Kasumi-1 (cell line): ENCODE results near the gene DDAH1.
A peak's percentile ranks its signal among the peaks of the same experiment; 100 is the strongest.

Source experiments
- DNase-seq, 2 experiments: peaks; one replicate each; lab custom pipeline; 2025; lab: John Stamatoyannopoulos, UW

The DDAH1 gene

DNA sequence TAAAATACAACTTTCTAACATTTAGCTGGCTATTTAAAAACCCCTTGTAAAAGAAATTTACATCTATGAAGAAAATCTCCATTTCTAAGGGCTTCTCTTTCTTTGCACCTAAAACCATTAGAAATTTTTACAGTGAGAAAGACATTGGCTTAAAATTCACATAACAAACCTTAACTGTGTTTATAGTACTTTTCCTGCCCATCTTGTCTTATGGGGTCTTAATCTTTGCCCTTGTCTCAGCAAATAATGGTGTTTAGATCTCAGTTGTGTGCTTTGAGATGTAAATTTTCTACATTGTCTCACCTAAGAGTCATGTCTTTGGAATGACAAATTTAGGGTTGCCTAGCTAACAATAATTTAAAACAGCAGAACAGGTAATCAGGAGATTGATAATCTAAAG lies 71.5 kb downstream of the DDAH1 start:
- no peak for DNase-seq

DNA sequence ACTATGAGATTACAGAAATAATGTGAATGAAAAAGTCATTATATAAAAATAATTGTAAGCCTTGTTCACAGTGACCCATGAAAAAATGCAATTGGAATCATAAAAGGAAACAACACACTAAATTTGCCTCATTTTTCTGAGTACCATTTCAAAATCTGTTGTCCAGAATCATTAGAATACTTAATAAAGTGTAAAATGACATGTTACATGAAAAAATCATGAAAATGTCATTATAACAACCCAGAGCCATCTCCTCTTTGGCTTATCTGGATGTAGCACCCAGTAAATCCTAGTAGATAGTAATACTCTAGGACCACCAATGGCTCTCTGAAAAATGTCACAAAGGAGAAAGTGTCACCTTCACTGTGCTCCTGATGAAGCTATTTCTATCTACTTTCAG lies 76.5 kb downstream of the DDAH1 start:
- no peak for DNase-seq

DNA sequence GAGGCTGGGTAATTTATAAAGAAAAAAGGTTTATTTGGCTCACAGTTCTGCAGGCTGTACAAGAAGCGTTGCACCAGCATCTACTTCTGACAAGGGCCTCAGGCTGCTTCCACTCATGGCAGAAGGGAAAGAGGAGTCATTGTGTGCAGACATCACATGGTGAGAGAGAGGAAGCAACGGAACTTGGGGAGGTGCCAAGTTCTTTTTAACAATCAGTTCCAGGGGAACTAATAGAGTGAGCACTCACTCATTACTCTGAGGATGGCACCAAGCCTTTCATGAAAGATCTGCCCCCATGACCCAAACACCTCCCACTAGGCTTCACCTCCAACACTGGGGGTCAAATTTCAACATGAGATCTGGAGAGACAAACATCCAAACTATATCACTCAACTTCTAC lies 77.2 kb downstream of the DDAH1 start:
- no peak for DNase-seq

GRCh38 chr1:85386068-85386722 lies 78.8 kb downstream of the DDAH1 start:
- DNase-seq = no peak

- DNase-seq = no peak
These were observed 85.5 kb downstream of the DDAH1 start for GRCh38 chr1:85379203-85380136.

GRCh38 chr1:85378534-85378933 lies 86.4 kb downstream of the DDAH1 start:
- DNase-seq = no peak

- no peak for DNase-seq
These were observed 88.6 kb downstream of the DDAH1 start for GRCh38 chr1:85376356-85376755.

DNA sequence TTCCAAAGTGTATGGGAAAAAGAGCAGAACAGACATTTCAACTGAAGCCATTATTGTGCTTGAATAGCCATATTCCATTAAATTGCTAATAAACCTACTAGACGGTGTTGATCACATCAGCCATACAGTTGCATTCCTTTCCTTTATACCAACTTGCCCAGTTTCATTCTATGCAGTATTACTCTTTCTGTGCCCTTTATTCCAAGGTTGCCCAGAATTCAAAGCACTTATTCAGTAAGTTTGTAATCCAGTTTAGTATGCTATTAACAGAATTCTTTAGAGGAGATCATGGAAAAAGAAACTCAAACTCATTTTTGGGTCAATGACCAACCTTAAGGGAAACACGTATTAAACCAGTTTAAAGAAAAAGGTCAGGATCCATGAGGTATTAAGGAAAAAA lies 89.5 kb downstream of the DDAH1 start:
- DNase-seq = no peak

DNA sequence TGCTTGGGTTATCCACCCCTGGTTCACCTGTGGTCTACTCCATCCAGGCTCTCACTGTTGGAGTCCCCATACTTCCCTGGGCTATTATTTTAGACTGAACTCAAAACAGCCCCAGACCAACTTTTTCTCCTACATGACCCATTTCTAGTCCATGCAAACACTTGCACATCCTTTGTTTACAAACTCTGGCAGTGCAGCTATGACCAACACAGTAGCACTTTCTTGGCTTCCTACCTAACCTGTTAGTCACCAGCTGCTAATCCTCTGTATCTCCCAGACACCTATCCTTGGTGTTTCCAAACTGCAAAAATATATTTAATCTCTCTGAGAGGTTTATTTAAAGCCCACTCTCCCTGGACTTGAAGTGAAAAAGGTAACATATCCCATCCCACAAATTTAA lies 90.8 kb downstream of the DDAH1 start:
- no peak for DNase-seq

DNA sequence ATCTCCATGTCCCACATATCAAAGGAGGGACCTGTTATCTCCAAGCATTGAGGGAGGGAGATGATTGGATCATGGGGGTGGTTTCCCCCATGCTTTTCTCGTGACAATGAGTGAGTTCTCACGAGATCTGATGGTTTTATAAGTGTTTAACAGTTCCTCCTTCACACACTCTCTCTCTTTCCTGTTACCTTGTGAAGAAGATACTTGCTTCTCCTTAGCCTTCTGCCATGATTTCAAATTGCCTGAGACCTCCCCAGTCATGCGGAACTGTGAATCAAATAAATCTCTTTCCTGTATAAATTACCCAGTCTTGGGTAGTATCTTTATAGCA lies 91.6 kb downstream of the DDAH1 start:
- no peak for DNase-seq

DNA sequence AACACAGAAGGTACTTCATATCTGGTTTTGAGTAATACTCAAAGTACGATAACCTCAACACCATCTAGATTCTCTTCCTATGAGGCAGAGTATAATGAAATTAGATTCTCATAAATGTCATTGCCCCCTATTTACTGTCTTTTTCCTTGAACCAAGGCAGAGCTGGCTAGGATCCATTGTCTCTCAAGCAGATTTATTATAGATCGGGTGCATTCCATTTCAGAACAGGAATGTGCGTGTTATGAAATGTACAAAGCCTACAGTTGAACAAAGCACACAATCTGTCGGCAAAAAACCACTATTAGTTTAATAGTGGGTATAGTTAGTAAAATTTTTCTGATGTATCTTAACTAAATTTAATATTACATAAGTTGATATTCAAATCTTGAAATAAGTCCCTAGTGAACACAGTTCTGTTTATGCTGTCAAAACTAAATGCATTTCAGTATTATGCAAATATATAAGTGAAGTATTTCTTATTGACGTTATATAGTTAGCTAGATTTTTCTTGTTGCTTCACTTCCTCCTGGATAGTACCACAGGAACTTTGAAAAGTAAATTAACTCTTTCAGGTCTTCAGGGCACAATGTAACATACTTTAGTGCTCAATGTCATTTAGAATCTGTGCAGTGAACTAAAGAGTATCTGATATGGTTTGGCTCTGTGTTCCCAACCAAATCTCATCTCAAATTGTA lies 92.1 kb downstream of the DDAH1 start:
- peak; percentile 14 to 20 for DNase-seq

- no peak for DNase-seq
These were observed 93.9 kb downstream of the DDAH1 start for GRCh38 chr1:85371021-85371420.

- DNase-seq = no peak
These were observed 96.7 kb downstream of the DDAH1 start for GRCh38 chr1:85368073-85368770.

DNA sequence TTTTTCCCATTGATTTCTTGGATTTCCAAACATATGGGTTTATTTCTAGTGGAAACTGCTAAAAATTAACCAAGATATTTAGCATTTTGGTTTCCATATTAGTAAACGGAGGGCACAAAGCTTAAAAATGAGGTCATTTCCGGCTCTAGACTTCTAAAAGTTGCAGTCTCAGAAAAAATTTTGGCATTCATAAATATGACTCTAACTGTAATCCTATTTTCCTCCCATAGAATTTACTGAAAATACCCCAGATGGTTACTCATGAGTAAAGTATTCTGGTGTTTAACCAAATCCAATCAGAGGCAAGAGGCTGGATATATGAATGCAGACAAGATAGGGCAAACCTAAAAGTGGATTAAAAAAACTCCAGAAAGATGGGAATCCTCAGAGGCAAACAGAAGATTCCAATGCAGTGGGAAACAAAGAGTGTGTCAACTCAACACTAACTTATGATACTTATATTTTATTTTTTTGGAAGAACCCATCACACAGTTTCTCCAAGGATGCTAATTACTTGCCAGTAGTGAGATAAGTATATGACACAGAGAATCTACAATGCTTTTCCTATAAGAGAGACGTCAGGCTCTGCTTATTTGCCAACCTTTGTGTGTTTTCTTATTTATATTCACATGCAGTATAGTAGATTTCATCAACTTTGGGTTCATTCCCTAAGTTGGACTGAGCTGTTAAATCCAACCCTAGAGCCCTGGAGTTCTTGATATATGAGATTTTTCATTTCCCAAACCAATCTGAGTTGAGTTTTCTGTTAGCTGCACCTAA lies 98.4 kb downstream of the DDAH1 start:
- DNase-seq = no peak

- DNase-seq = no peak
These were observed 99.1 kb downstream of the DDAH1 start for GRCh38 chr1:85365851-85366250.

DNA sequence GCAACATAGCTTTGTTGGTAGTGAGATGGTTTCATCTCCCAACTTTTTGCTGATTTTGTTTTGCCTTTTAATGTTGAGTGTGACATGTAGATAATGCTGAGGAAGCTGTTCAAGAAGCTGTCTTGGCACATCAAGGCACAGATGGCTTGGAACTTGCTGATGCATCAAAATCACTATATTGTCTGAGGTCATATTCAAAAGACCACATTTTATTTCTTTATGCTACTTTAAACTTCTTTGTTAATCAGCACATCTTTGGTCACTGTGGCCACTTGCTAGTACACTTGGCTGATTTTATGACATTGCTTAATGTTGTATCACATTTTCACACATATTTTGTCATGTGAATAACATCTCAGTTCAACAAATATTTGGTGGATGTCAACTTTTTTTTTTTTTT lies 101.4 kb downstream of the DDAH1 start:
- no peak for DNase-seq

GRCh38 chr1:85363092-85363491 lies 101.9 kb downstream of the DDAH1 start:
- DNase-seq = no peak

DNA sequence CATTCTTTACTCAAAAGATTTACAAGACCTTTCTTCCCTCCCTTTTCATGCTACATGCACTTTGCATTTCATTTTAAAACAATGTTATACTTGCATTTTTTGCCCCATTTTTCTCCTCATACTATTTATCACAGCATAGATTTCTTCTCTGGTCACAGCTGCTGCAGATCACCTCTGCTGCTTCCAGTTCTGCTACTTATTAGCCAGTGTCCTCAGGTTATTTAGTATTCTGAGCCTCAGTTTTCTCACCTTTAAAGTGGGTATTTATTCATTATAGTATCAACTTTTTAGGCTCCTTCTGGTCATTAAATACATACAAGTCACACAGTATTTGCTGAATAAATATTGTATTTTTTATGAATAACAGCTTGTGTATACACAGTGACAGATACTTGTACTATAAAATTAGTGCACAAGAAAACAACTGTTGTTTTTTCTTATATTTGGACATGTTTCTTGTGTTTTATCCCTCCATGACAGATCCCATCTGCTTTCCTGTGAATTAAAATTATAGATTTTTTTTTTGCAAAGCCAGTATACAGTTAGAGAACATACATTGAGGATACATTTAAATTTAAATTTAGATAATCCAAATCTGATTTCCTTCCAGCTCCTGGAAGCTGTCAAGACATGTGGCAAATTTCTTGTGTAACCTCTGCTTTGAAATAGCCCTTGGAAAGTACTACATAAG lies 103.2 kb downstream of the DDAH1 start:
- DNase-seq = no peak

DNA sequence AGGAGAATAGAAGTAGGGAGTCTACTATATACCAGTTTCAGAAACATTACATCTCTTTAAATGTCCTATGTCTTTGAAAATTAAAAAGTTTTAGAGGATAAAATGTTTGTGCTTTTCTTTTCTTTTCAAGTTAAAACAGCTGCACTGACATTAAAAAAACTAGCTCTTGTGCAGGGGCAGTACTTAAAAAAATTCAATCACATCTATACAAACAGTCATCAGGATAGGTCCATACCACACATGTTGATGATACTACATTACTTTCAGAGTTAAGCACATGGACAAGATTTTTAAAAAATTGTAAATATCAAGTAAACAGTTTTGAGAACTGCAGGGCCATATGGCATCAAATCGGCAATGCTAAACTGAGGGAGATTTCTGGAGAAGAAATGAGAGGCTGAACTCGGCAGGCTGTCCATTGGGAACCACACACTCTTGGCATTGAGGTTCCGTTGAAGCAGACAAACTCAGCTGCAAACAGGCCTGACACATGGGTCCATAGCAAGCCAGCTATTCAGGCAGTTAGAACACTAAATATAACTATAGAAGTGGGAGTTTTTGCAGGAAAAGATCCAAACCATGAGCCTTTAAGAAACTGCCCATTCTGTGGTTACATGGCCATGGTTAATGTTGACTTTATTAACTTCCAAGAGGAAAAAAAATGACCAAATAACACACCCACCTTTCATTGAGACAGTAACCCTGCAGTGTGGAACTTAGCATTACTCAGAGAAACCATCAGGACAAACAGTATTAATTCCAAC lies 104.0 kb downstream of the DDAH1 start:
- no peak for DNase-seq
